SU-DHL-6 (cell line): Measurements from ENCODE around the gene DCHS2.

Experiments
- CTCF ChIP-seq: fragments of 200-600 bp; sonication (generic); IDR thresholded peaks from one replicate; pipeline ENCODE4 v1.5.1; 2017; ENCODE audit warnings: antibody characterized with exemption, mild to moderate bottlenecking, low read length, moderate library complexity; ENCODE audit not compliant: insufficient read depth, poor library complexity, severe bottlenecking
- EZH2phosphoT487 ChIP-seq: fragments of 200-600 bp; sonication (generic), shearing (Covaris generic); conservative IDR thresholded peaks from 2 replicates; pipeline ENCODE4 v1.6.1; 2018; ENCODE audit warnings: mild to moderate bottlenecking, antibody characterized with exemption, low read length, moderate library complexity, mixed read lengths

- TF ChIP-seq CTCF (no peak), EZH2phosphoT487 (no peak)
These were observed 304.7 kb downstream of the DCHS2 start for GRCh38 chr4:154186888-154187287.
